GM12878 (cell line): Measurements from ENCODE around the gene PRICKLE4.

Experiments
- CBX5 ChIP-seq: sonication (generic); IDR thresholded peaks from 2 replicates; pipeline ENCODE4 v1.6.1; 2016; ENCODE audit warnings: low read depth, moderate library complexity, mild to moderate bottlenecking, inconsistent platforms
- TF ChIP-seq, protein P1 (sequence below), 3 experiments: IDR thresholded peaks in 2 of 3; conservative IDR thresholded peaks in 1 of 3; 2 replicates each; pipeline ENCODE4 v1.5.1; 2011; ENCODE audit warnings: low read depth in 3 of 3, low read length in 3 of 3, mild to moderate bottlenecking in 3 of 3, control low read depth in 2 of 3, moderate library complexity in 2 of 3, inconsistent platforms in 1 of 3, mixed read lengths in 1 of 3; ENCODE audit not compliant: control insufficient read depth in 2 of 3, insufficient read depth in 1 of 3; ENCODE audit errors: extremely low read depth in 1 of 3

DNA sequence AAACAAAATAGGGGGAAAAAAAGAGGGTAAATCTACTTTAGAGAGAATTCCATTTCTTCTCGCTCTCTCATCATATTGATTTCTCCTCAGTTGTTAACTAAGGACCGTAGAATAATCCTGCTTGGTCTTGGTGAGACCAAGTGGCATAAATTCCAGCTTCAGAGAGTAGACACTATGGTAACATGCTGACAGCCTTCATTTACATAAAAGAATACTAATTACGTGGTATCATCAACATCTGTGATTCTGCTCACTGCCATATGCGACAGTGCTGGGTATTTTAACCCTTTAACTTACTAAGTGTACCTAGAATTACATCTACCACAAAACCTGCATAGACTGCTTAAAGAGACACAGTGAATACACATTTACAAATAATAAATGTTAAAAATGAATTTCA is 34.0 kb downstream of the PRICKLE4 start:
- TF ChIP-seq, protein P1, sequence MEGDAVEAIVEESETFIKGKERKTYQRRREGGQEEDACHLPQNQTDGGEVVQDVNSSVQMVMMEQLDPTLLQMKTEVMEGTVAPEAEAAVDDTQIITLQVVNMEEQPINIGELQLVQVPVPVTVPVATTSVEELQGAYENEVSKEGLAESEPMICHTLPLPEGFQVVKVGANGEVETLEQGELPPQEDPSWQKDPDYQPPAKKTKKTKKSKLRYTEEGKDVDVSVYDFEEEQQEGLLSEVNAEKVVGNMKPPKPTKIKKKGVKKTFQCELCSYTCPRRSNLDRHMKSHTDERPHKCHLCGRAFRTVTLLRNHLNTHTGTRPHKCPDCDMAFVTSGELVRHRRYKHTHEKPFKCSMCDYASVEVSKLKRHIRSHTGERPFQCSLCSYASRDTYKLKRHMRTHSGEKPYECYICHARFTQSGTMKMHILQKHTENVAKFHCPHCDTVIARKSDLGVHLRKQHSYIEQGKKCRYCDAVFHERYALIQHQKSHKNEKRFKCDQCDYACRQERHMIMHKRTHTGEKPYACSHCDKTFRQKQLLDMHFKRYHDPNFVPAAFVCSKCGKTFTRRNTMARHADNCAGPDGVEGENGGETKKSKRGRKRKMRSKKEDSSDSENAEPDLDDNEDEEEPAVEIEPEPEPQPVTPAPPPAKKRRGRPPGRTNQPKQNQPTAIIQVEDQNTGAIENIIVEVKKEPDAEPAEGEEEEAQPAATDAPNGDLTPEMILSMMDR (IDR thresholded peaks at IDR 0.05 in 2 of 3, conservative IDR thresholded peaks at IDR 0.05 in 1 of 3; ENCODE audit: control insufficient read depth in 2 of 3, extremely low read depth in 1 of 3, insufficient read depth in 1 of 3, low read depth in 3 of 3, low read length in 3 of 3): no peak
- TF ChIP-seq CBX5: no peak
